ENCODE measurements around the gene DNMT1. TPM values are rescaled to one million over a fixed set of nuclear protein-coding genes. Genes with fewer than 3 reads are reported as not detected.

DNMT1 gene
- total RNA-seq, 2 donors from 2014 or later, result 163 to 189 TPM

GRCh38 chr19:10110076-10110971 lies 84.4 kb downstream of the DNMT1 start:
- Mint-ChIP-seq H3K9me3 (no peaks in the 10 kb centered on the region), H3K4me3 (no peak overlapping the region), H3K27me3 (ENCODE audit: insufficient read depth) (no peaks in the 10 kb centered on the region), H3K27ac (no peak overlapping the region), H3K36me3 (ENCODE audit: low read depth) (peaks cover 47% of the 10 kb centered on the region), H3K4me1 (peaks cover 7% of the 10 kb centered on the region)
- Histone ChIP-seq H3K27ac (ENCODE audit: low read depth, low read length) (no peak overlapping the region), H3K9me3 (ENCODE audit: control insufficient read depth, low read length) (no peaks in the 10 kb centered on the region), H3K4me3 (ENCODE audit: low read length) (no peak overlapping the region), H3K9ac (ENCODE audit: extremely low read depth, low read length, poor library complexity, severe bottlenecking) (no peak overlapping the region), H3K4me1 (ENCODE audit: control insufficient read depth, insufficient read depth, low read length) (peaks cover 3% of the 10 kb centered on the region), H3K36me3 (ENCODE audit: control insufficient read depth, insufficient read depth, low read length) (peaks cover 44% of the 10 kb centered on the region), H3K27me3 (ENCODE audit: control insufficient read depth, insufficient read depth, low read length, poor library complexity, severe bottlenecking) (no peaks in the 10 kb centered on the region)
- WGBS, 2 experiments (ENCODE audit: insufficient coverage in 1 of 2, insufficient read length in 1 of 2), result 96 to 97% methylated on average over 36 to 44 of the region's 44 CpGs
- DNase-seq, result no peak
- TF ChIP-seq, protein P1, sequence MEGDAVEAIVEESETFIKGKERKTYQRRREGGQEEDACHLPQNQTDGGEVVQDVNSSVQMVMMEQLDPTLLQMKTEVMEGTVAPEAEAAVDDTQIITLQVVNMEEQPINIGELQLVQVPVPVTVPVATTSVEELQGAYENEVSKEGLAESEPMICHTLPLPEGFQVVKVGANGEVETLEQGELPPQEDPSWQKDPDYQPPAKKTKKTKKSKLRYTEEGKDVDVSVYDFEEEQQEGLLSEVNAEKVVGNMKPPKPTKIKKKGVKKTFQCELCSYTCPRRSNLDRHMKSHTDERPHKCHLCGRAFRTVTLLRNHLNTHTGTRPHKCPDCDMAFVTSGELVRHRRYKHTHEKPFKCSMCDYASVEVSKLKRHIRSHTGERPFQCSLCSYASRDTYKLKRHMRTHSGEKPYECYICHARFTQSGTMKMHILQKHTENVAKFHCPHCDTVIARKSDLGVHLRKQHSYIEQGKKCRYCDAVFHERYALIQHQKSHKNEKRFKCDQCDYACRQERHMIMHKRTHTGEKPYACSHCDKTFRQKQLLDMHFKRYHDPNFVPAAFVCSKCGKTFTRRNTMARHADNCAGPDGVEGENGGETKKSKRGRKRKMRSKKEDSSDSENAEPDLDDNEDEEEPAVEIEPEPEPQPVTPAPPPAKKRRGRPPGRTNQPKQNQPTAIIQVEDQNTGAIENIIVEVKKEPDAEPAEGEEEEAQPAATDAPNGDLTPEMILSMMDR (conservative IDR thresholded peaks at IDR 0.05), result no peak

GRCh38 chr19:10109528-10109927 lies 85.2 kb downstream of the DNMT1 start:
- TF ChIP-seq, protein P1 (conservative IDR thresholded peaks at IDR 0.05), result no peak
- WGBS, 2 experiments (ENCODE audit: insufficient coverage in 1 of 2, insufficient read length in 1 of 2), result 95 to 98% methylated on average over 14 of the region's 14 CpGs
- no peaks in the 10 kb centered on the region for H3K27me3 ChIP-seq (ENCODE audit: control insufficient read depth, insufficient read depth, low read length, poor library complexity, severe bottlenecking)
- H3K9me3 ChIP-seq (ENCODE audit: control insufficient read depth, low read length), result no peaks in the 10 kb centered on the region
- no peak overlapping the region for H3K4me3 Mint-ChIP-seq
- no peaks in the 10 kb centered on the region for H3K9me3 Mint-ChIP-seq
- DNase-seq, result no peak
- peaks cover 44% of the 10 kb centered on the region for H3K36me3 ChIP-seq (ENCODE audit: control insufficient read depth, insufficient read depth, low read length)
- peaks cover 3% of the 10 kb centered on the region for H3K4me1 ChIP-seq (ENCODE audit: control insufficient read depth, insufficient read depth, low read length)
- peaks cover 43% of the 10 kb centered on the region for H3K36me3 Mint-ChIP-seq (ENCODE audit: low read depth)
- H3K9ac ChIP-seq (ENCODE audit: extremely low read depth, low read length, poor library complexity, severe bottlenecking), result no peak overlapping the region
- H3K27me3 Mint-ChIP-seq (ENCODE audit: insufficient read depth), result peaks cover 2% of the 10 kb centered on the region
- H3K4me3 ChIP-seq (ENCODE audit: low read length), result no peak overlapping the region
- no peak overlapping the region for H3K27ac ChIP-seq (ENCODE audit: low read depth, low read length)
- H3K27ac Mint-ChIP-seq, result no peak overlapping the region
- H3K4me1 Mint-ChIP-seq, result peaks cover 7% of the 10 kb centered on the region

GRCh38 chr19:10107817-10108367 lies 86.9 kb downstream of the DNMT1 start:
- Mint-ChIP-seq H3K36me3 (ENCODE audit: low read depth) (peaks cover 43% of the 10 kb centered on the region), H3K9me3 (no peaks in the 10 kb centered on the region), H3K4me3 (peak overlapping the region; percentile 82), H3K27me3 (ENCODE audit: insufficient read depth) (peaks cover 2% of the 10 kb centered on the region), H3K27ac (no peak overlapping the region), H3K4me1 (peaks cover 7% of the 10 kb centered on the region)
- DNase-seq, result no peak
- H3K27me3 ChIP-seq (ENCODE audit: control insufficient read depth, insufficient read depth, low read length, poor library complexity, severe bottlenecking), result no peaks in the 10 kb centered on the region
- peaks cover 44% of the 10 kb centered on the region for H3K36me3 ChIP-seq (ENCODE audit: control insufficient read depth, insufficient read depth, low read length)
- no peak overlapping the region for H3K4me3 ChIP-seq (ENCODE audit: low read length)
- WGBS, 2 experiments (ENCODE audit: insufficient coverage in 1 of 2, insufficient read length in 1 of 2), result 93 to 98% methylated on average over 5 to 14 of the region's 14 CpGs
- no peak overlapping the region for H3K27ac ChIP-seq (ENCODE audit: low read depth, low read length)
- no peak overlapping the region for H3K9ac ChIP-seq (ENCODE audit: extremely low read depth, low read length, poor library complexity, severe bottlenecking)
- H3K4me1 ChIP-seq (ENCODE audit: control insufficient read depth, insufficient read depth, low read length), result peaks cover 3% of the 10 kb centered on the region
- TF ChIP-seq, protein P1 (conservative IDR thresholded peaks at IDR 0.05), result no peak
- H3K9me3 ChIP-seq (ENCODE audit: control insufficient read depth, low read length), result no peaks in the 10 kb centered on the region
